ENCODE measurements around the gene DRG1.

DRG1 gene

DNA sequence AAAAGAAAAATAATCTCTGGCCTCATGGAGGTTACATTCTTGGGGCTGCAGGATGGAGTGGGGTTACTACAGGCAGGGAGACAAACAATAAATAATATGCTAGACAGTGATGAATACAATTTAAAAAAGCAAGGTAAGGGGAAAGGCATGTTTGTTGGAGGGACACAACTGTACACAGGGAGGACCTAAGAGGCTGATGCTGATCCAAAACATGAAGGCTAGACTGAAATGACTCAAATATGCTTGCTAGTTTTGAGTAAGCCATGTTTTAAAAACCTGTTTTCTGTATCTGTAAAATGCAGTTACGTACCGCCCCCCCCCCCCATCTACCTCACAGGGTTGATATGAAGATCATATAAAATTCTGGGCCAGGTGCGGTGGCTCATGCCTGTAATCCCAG is 46.2 kb downstream of the DRG1 start:
- Histone ChIP-seq H3K9me3 (ENCODE audit: control insufficient read depth, insufficient read depth, low read length) (no peaks in the 10 kb centered on the region), H3K4me3 (ENCODE audit: low read depth, low read length) (no peak overlapping the region), H3K27me3 (ENCODE audit: control insufficient read depth, insufficient read depth, low read length) (no peaks in the 10 kb centered on the region), H3K9ac (ENCODE audit: low read depth, low read length) (no peak overlapping the region), H3K4me1 (ENCODE audit: control insufficient read depth, insufficient read depth, low read length) (no peaks in the 10 kb centered on the region), H3K36me3 (ENCODE audit: control insufficient read depth, insufficient read depth, low read length) (peaks cover 16% of the 10 kb centered on the region)

DNA sequence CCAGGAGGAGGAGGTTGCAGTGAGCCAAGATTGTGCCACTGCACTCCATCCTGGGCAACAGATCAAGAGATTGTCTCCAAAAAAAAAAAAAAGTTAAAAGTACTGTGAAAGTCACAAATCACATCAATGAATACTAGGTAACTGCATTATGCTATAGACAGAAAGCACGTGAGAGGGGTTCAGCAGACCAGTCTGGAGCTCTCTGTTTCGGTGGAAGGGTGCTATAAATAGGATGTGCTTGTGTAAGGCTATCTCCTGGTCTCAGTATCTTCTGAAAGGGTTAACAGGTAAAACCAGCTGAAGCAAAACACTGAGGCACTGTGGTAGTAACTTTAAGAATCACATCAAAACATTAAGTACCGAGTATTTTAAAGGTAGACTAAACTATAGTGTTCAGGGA is 46.8 kb downstream of the DRG1 start:
- no peak overlapping the region for H3K4me3 ChIP-seq (ENCODE audit: low read depth, low read length)
- no peak overlapping the region for H3K9ac ChIP-seq (ENCODE audit: low read depth, low read length)
- H3K27me3 ChIP-seq (ENCODE audit: control insufficient read depth, insufficient read depth, low read length): no peaks in the 10 kb centered on the region
- peaks cover 14% of the 10 kb centered on the region for H3K36me3 ChIP-seq (ENCODE audit: control insufficient read depth, insufficient read depth, low read length)
- no peaks in the 10 kb centered on the region for H3K4me1 ChIP-seq (ENCODE audit: control insufficient read depth, insufficient read depth, low read length)
- H3K9me3 ChIP-seq (ENCODE audit: control insufficient read depth, insufficient read depth, low read length): no peaks in the 10 kb centered on the region

DNA sequence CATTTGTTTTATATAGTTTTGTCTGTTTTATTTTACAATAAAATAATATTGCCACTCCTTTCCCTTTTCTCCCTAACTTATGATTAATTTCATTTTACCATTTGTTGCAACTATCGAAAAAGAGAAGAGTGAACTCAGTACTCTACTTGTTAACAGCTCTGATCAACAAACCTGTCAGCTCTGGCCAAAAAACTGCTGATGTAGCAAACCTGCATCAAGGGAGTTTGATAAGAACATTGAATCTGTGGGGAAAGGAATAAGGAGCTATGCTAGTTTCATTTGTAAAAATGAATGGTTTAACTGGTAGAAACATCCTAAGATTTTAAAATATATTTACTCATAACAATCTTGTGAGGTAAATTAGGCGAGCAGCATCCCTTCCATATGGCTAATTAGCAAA is 47.4 kb downstream of the DRG1 start:
- Histone ChIP-seq H3K36me3 (ENCODE audit: control insufficient read depth, insufficient read depth, low read length) (peaks cover 10% of the 10 kb centered on the region), H3K9me3 (ENCODE audit: control insufficient read depth, insufficient read depth, low read length) (no peaks in the 10 kb centered on the region), H3K4me1 (ENCODE audit: control insufficient read depth, insufficient read depth, low read length) (no peaks in the 10 kb centered on the region), H3K27me3 (ENCODE audit: control insufficient read depth, insufficient read depth, low read length) (no peaks in the 10 kb centered on the region), H3K4me3 (ENCODE audit: low read depth, low read length) (no peak overlapping the region), H3K9ac (ENCODE audit: low read depth, low read length) (no peak overlapping the region)

DNA sequence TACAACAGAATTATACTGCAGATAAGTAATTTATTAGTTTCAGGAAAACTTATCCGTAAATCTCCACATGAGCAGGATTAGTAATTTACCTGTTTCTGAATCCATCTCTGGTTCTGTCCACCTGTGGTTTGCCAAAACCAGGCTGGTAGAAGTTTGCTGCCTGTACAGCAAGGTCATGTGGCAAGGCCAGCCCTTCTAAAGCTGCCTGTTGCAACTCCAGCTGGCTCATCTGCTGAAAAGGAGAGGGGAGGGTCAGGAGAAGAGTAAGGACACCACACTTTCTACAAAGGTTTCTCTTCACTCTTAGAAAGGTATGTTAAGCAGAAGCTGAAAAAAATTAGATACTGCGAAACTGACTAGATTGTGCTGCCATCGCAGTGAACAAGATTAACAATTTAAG is 47.9 kb downstream of the DRG1 start:
- H3K9ac ChIP-seq (ENCODE audit: low read depth, low read length): no peak overlapping the region

DNA sequence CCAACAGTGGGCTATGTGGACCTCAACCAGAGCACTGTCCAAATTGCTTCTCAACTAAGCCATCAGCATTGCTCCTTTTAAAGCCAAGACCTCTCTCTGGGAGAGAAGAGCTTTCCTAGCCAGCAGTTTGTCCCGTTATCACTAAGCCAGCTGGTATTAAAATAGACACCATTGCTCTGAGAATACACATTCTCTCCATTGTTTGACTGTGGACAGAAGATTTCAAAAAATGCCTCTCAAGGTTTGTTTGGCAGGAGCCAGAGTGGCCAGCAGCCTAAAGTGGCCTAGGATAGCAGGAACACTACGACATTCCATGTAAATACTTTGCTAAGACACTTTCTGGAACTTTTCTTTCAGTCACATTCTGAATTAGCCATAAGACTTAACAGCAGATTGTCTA is 49.0 kb downstream of the DRG1 start:
- H3K27me3 ChIP-seq (ENCODE audit: control insufficient read depth, insufficient read depth, low read length): no peaks in the 10 kb centered on the region
- no peaks in the 10 kb centered on the region for H3K9me3 ChIP-seq (ENCODE audit: control insufficient read depth, insufficient read depth, low read length)
- no peaks in the 10 kb centered on the region for H3K4me1 ChIP-seq (ENCODE audit: control insufficient read depth, insufficient read depth, low read length)
- H3K4me3 ChIP-seq (ENCODE audit: low read depth, low read length): no peak overlapping the region
- peaks cover 8% of the 10 kb centered on the region for H3K36me3 ChIP-seq (ENCODE audit: control insufficient read depth, insufficient read depth, low read length)
- no peak overlapping the region for H3K9ac ChIP-seq (ENCODE audit: low read depth, low read length)

More for the DNA sequence above, 47.9 kb downstream of the DRG1 start:
- no peaks in the 10 kb centered on the region for H3K4me1 ChIP-seq (ENCODE audit: control insufficient read depth, insufficient read depth, low read length)
- H3K27me3 ChIP-seq (ENCODE audit: control insufficient read depth, insufficient read depth, low read length): no peaks in the 10 kb centered on the region
- H3K9me3 ChIP-seq (ENCODE audit: control insufficient read depth, insufficient read depth, low read length): no peaks in the 10 kb centered on the region
- no peak overlapping the region for H3K4me3 ChIP-seq (ENCODE audit: low read depth, low read length)
- peaks cover 8% of the 10 kb centered on the region for H3K36me3 ChIP-seq (ENCODE audit: control insufficient read depth, insufficient read depth, low read length)

DNA sequence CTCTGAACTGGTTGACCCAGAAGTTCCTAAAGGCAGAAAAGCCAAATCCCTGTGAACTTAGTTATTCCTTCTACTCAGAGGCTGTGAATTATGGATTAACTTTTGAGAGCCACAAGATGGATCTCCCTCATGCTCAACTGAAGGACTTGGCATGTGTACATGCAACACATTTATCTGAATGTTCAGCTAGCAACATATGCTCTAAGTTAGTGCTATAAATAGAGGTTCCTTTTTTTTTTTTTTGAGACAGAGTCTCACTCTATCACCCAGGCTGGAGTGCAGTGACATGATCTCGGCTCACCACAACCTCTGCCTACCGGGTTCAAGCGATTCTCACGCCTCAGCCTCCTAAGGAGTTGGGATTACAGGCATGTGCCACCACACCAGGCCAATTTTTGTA is 50.1 kb downstream of the DRG1 start:
- Histone ChIP-seq H3K36me3 (ENCODE audit: control insufficient read depth, insufficient read depth, low read length) (peaks cover 2% of the 10 kb centered on the region), H3K27me3 (ENCODE audit: control insufficient read depth, insufficient read depth, low read length) (no peaks in the 10 kb centered on the region), H3K4me1 (ENCODE audit: control insufficient read depth, insufficient read depth, low read length) (no peaks in the 10 kb centered on the region), H3K9ac (ENCODE audit: low read depth, low read length) (no peak overlapping the region), H3K4me3 (ENCODE audit: low read depth, low read length) (no peak overlapping the region), H3K9me3 (ENCODE audit: control insufficient read depth, insufficient read depth, low read length) (no peaks in the 10 kb centered on the region)

DNA sequence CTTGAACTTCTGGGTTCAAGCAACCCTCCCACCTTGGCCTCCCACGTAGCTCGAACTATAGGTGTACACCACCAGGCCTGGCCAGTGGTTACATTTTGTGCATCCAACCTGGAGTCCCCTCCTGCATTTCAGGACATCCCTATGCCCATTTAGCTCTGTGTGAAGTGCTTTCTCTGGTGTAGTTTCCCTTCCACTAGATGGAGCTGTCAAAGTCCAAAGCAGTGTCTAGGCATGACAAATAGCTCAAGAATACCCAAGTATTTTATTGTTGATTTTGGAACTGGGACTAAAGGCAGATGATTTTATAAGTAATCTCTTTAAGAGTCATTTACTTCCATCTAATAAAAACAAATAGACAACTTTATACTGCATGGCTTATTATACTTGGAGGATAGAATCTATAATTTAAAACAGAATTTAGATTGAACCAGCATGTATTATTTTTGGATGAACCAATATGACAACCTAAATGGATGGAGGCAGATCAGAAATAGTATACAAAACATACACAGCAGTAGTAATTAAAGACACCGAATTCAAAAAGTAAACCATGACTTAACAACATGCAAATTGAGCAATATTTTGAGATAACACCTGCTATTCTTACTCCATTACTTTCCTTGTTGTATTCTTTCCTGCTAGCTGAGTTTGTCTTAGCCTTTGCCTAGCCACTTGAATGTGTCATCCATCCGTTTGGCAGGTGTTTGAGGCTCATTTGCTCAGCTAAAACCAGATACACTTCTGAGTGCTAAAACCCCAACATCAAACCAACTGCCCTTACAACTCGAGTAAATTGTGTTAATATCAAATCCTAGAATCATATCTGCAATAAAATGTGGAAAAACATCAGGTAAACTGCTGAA is 52.5 kb downstream of the DRG1 start:
- Histone ChIP-seq H3K4me1 (ENCODE audit: control insufficient read depth, insufficient read depth, low read length) (no peaks in the 10 kb centered on the region), H3K9me3 (ENCODE audit: control insufficient read depth, insufficient read depth, low read length) (no peaks in the 10 kb centered on the region), H3K27me3 (ENCODE audit: control insufficient read depth, insufficient read depth, low read length) (no peaks in the 10 kb centered on the region), H3K36me3 (ENCODE audit: control insufficient read depth, insufficient read depth, low read length) (peaks cover 3% of the 10 kb centered on the region), H3K4me3 (ENCODE audit: low read depth, low read length) (no peak overlapping the region), H3K9ac (ENCODE audit: low read depth, low read length) (no peak overlapping the region)

DNA sequence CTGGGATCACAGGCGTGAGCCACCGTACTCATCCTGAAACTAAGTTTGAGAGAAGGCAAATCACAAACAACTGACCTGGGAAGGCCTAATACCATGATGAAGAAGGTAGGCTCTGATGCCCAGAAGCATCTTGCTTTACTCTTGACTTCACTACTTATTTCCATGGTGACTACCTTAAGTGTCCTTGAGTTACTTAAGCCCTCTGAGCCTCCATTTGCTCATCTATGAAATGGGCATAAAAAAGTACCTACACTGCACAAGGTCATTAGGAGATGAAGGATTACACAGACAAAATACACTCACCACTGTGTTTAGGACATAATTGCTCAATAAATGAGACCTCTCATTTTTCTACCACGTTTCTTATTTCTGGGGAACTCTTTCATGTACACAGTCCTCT is 62.3 kb downstream of the DRG1 start:
- no peak overlapping the region for H3K9ac ChIP-seq (ENCODE audit: low read depth, low read length)
- no peaks in the 10 kb centered on the region for H3K9me3 ChIP-seq (ENCODE audit: control insufficient read depth, insufficient read depth, low read length)
- no peaks in the 10 kb centered on the region for H3K4me1 ChIP-seq (ENCODE audit: control insufficient read depth, insufficient read depth, low read length)
- no peak overlapping the region for H3K4me3 ChIP-seq (ENCODE audit: low read depth, low read length)
- no peaks in the 10 kb centered on the region for H3K27me3 ChIP-seq (ENCODE audit: control insufficient read depth, insufficient read depth, low read length)
- H3K36me3 ChIP-seq (ENCODE audit: control insufficient read depth, insufficient read depth, low read length): peaks cover 14% of the 10 kb centered on the region

DNA sequence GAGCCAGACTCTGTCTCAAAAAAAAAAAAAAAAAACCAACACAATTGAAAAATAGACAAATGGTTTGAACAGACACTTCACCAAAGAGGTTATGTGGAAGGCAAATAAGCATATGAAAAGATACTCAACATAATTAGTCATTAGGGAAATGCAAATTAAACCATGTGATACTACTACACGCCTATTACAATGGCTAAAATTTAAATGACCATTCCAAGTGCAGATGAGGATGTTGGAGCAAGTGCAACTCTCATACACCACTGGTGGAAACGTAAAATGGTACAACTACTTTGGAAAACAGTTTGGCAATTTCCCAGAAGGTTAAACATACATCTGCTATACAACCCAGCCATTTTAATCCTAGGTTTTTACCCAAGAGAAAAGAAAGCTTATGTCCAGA is 65.9 kb downstream of the DRG1 start:
- H3K27me3 ChIP-seq (ENCODE audit: control insufficient read depth, insufficient read depth, low read length): no peaks in the 10 kb centered on the region
- H3K9me3 ChIP-seq (ENCODE audit: control insufficient read depth, insufficient read depth, low read length): no peaks in the 10 kb centered on the region
- no peak overlapping the region for H3K9ac ChIP-seq (ENCODE audit: low read depth, low read length)
- peaks cover 17% of the 10 kb centered on the region for H3K36me3 ChIP-seq (ENCODE audit: control insufficient read depth, insufficient read depth, low read length)
- H3K4me3 ChIP-seq (ENCODE audit: low read depth, low read length): no peak overlapping the region
- H3K4me1 ChIP-seq (ENCODE audit: control insufficient read depth, insufficient read depth, low read length): no peaks in the 10 kb centered on the region

DNA sequence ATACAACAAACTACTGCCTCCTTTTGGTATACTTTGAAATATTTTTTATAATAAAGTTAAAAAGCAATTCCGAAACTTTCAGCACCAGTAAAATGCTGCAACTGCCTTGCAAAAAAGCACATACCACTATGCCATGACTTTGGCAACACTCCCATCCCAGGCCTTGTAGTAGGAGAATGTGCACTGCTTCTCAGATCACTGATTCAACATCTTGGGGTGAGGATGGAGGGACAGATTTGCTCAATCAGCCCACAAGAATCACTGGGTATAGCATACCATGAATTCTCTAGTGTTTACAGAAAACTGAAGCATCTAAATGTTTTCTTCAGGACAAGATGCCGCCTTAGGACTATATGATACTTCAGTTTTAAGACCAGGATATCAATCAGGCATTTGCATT is 75.3 kb downstream of the DRG1 start:
- H3K4me3 ChIP-seq (ENCODE audit: low read depth, low read length): no peak overlapping the region
- no peaks in the 10 kb centered on the region for H3K4me1 ChIP-seq (ENCODE audit: control insufficient read depth, insufficient read depth, low read length)
- no peaks in the 10 kb centered on the region for H3K9me3 ChIP-seq (ENCODE audit: control insufficient read depth, insufficient read depth, low read length)
- no peak overlapping the region for H3K9ac ChIP-seq (ENCODE audit: low read depth, low read length)
- H3K36me3 ChIP-seq (ENCODE audit: control insufficient read depth, insufficient read depth, low read length): peaks cover 11% of the 10 kb centered on the region
- no peaks in the 10 kb centered on the region for H3K27me3 ChIP-seq (ENCODE audit: control insufficient read depth, insufficient read depth, low read length)

DNA sequence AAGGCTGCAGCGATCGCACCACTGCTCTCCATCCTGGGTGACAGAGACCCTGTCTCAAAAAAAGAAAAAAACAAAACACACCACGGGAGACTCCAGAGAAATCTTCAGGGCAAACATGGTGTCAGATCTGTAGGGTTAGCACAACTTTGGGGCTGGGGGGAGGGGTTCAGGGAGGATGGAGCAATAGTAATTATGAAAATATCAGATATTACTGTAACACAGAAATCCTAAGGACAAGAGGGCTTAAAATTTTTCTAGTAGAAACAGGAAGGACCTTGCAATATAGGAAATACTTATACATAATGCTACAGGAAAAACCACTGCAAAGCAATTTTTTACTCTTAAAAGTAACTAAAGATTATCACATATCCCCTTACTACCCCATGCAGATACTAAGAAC is 76.4 kb downstream of the DRG1 start:
- H3K4me3 ChIP-seq (ENCODE audit: low read depth, low read length): no peak overlapping the region
- peaks cover 8% of the 10 kb centered on the region for H3K36me3 ChIP-seq (ENCODE audit: control insufficient read depth, insufficient read depth, low read length)
- H3K4me1 ChIP-seq (ENCODE audit: control insufficient read depth, insufficient read depth, low read length): no peaks in the 10 kb centered on the region
- no peaks in the 10 kb centered on the region for H3K9me3 ChIP-seq (ENCODE audit: control insufficient read depth, insufficient read depth, low read length)
- H3K9ac ChIP-seq (ENCODE audit: low read depth, low read length): no peak overlapping the region
- H3K27me3 ChIP-seq (ENCODE audit: control insufficient read depth, insufficient read depth, low read length): no peaks in the 10 kb centered on the region

DNA sequence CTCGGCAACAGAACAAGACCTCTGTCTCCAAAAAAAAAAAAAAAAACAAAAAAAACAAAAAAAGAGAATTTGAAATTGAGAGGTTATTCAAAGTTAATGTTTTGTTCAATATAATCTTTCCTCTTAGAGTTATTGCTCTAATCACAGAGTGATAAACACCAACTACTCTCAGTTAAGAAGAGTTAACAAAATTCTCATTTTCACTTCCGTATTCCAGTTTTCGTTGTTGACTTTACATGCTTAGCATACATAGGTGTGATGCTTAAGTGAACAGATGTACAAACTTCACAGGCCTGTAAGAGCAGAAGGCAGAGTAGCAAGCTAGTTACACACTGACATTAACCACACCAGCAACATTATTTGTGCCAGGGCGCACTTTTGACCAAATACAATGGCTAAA is 77.9 kb downstream of the DRG1 start:
- Histone ChIP-seq H3K4me3 (ENCODE audit: low read depth, low read length) (no peak overlapping the region), H3K36me3 (ENCODE audit: control insufficient read depth, insufficient read depth, low read length) (peaks cover 5% of the 10 kb centered on the region), H3K9ac (ENCODE audit: low read depth, low read length) (no peak overlapping the region), H3K4me1 (ENCODE audit: control insufficient read depth, insufficient read depth, low read length) (no peaks in the 10 kb centered on the region), H3K9me3 (ENCODE audit: control insufficient read depth, insufficient read depth, low read length) (no peaks in the 10 kb centered on the region), H3K27me3 (ENCODE audit: control insufficient read depth, insufficient read depth, low read length) (no peaks in the 10 kb centered on the region)

Measured in iPS-15b (cell line).